SK-N-SH treated with all-trans-retinoic acid at 6 μM for 48 hours (cell line): ENCODE results near the gene REPS2.

Source experiments
- CREB5 ChIP-seq: fragments of 250-450 bp; sonication (Bioruptor Pico); IDR thresholded peaks from 2 replicates; pipeline ENCODE4 v1.5.1; 2020; ENCODE audit warnings: low read depth, mild to moderate bottlenecking, moderate library complexity
- PATZ1 ChIP-seq: fragments of 250-450 bp; sonication (Bioruptor Pico); IDR thresholded peaks from 2 replicates; pipeline ENCODE4 v1.8.0; 2020; ENCODE audit warnings: mild to moderate bottlenecking, moderate library complexity, borderline replicate concordance
- RARB ChIP-seq: fragments of 250-450 bp; sonication (Bioruptor Pico); IDR thresholded peaks from 2 replicates; pipeline ENCODE4 v1.8.0; 2021; ENCODE audit warnings: mild to moderate bottlenecking, moderate library complexity
- TCF4 ChIP-seq: fragments of 250-450 bp; sonication (Bioruptor Pico); IDR thresholded peaks from 2 replicates; pipeline ENCODE4 v1.8.0; 2021; ENCODE audit warnings: mild to moderate bottlenecking, moderate library complexity, borderline replicate concordance
- ZFP3 ChIP-seq: fragments of 250-450 bp; sonication (Bioruptor Pico); IDR thresholded peaks from 2 replicates; pipeline ENCODE4 v1.5.0; 2020; ENCODE audit warnings: mild to moderate bottlenecking, moderate library complexity
- ZNF8 ChIP-seq: fragments of 450-650 bp; formaldehyde crosslinking; IDR thresholded peaks from 2 replicates; pipeline ENCODE4 v1.5.0; 2020; ENCODE audit warnings: mild to moderate bottlenecking, moderate library complexity

- TF ChIP-seq RARB (no peak), CREB5 (no peak), ZNF8 (CRISPR knock-in tag) (no peak), ZFP3 (no peak), TCF4 (CRISPR knock-in tag) (no peak), PATZ1 (CRISPR knock-in tag) (no peak)
Measured at GRCh38 chrX:16924631-16925480, 21.6 kb upstream of the REPS2 start.
